ENCODE results near the gene CALHM3.
A peak's percentile ranks its signal among the peaks of the same experiment; 100 is the strongest.
"Not testable (repeated sequence)": the region's sequence is repeated elsewhere in the genome, so short reads cannot be mapped to it uniquely, and the experiment has no call there.

CALHM3 gene

GRCh38 chr10:103479135-103479534 lies at the start of gene CALHM3:
Gene CALHM3 (minus strand): TSS chr10:103479240. CDS start chr10:103479032, 208 bp downstream.
- no peak for TF ChIP-seq CTCF (IDR thresholded peaks at IDR 0.05; ENCODE audit: extremely low read depth, missing control alignments)
- DNase-seq (ENCODE audit: low spot score): no peak

- TF ChIP-seq CTCF (IDR thresholded peaks at IDR 0.05; ENCODE audit: extremely low read depth, missing control alignments): no peak
- DNase-seq (ENCODE audit: low spot score): no peak
Measured at GRCh38 chr10:103528549-103528948, 49.5 kb upstream of the CALHM3 start.

- not testable (repeated sequence) for DNase-seq (ENCODE audit: low spot score)
Measured at GRCh38 chr10:103527476-103527875, 48.4 kb upstream of the CALHM3 start.

GRCh38 chr10:103525901-103526300 lies 46.9 kb upstream of the CALHM3 start:
- no peak for TF ChIP-seq CTCF (IDR thresholded peaks at IDR 0.05; ENCODE audit: extremely low read depth, missing control alignments)
- DNase-seq (ENCODE audit: low spot score): no peak

- TF ChIP-seq CTCF (IDR thresholded peaks at IDR 0.05; ENCODE audit: extremely low read depth, missing control alignments): no peak
- DNase-seq (ENCODE audit: low spot score): no peak
Measured at GRCh38 chr10:103523683-103524082, 44.6 kb upstream of the CALHM3 start.

GRCh38 chr10:103522006-103522405 lies 43.0 kb upstream of the CALHM3 start:
- DNase-seq (ENCODE audit: low spot score): not testable (repeated sequence)

GRCh38 chr10:103519798-103520197 lies 40.8 kb upstream of the CALHM3 start:
- no peak for DNase-seq (ENCODE audit: low spot score)
- no peak for TF ChIP-seq CTCF (IDR thresholded peaks at IDR 0.05; ENCODE audit: extremely low read depth, missing control alignments)

- no peak for TF ChIP-seq CTCF (IDR thresholded peaks at IDR 0.05; ENCODE audit: extremely low read depth, missing control alignments)
- peak; percentile 7 for DNase-seq (ENCODE audit: low spot score)
Measured at GRCh38 chr10:103517234-103518085, 38.4 kb upstream of the CALHM3 start.
